Fibroblast of lung (primary cell): Measurements from ENCODE around the gene CYP2C18. TPM values are rescaled to one million over a fixed set of nuclear protein-coding genes. Genes with fewer than 3 reads are reported as not detected.

Source experiments
- DNase-seq, 2 donors: peaks; one replicate each; pipeline versions ENCODE4 v3.0.0 to v3.0.0-alpha.2; 2010; ENCODE audit warnings: low read depth in 2 of 2
- H2AFZ ChIP-seq: 2 replicates; pipeline ENCODE4 v1.5.1; 2012; ENCODE audit warnings: low read length, control low read depth, inconsistent platforms
- H3K27ac ChIP-seq: 2 replicates; pipeline ENCODE4 v1.5.1; 2011; ENCODE audit warnings: low read length, control low read depth; ENCODE audit not compliant: insufficient read depth
- H3K27me3 ChIP-seq: 2 replicates; pipeline ENCODE4 v1.5.1; 2011; ENCODE audit warnings: mild to moderate bottlenecking, low read length; ENCODE audit not compliant: control insufficient read depth, insufficient read depth
- H3K36me3 ChIP-seq: 2 replicates; pipeline ENCODE4 v1.5.1; 2011; ENCODE audit warnings: low read length; ENCODE audit not compliant: control insufficient read depth, insufficient read depth
- H3K4me1 ChIP-seq: 2 replicates; pipeline ENCODE4 v1.5.1; 2011; ENCODE audit warnings: low read length; ENCODE audit not compliant: control insufficient read depth, insufficient read depth; ENCODE audit errors: extremely low read depth
- H3K4me2 ChIP-seq: 2 replicates; pipeline ENCODE4 v1.5.1; 2011; ENCODE audit warnings: low read length, control low read depth; ENCODE audit not compliant: insufficient read depth; ENCODE audit errors: extremely low read depth
- H3K4me3 ChIP-seq, 4 experiments: fragments of 200-600 bp in 1 of 4; sonication (generic) in 1 of 4; replicated peaks in 1 of 4; 2 replicates each; pipeline ENCODE4 v1.5.1; 2011 to 2016; ENCODE audit warnings: low read length in 4 of 4, low read depth in 3 of 4, mild to moderate bottlenecking in 3 of 4, control low read depth in 2 of 4, inconsistent platforms in 1 of 4, mixed read lengths in 1 of 4; ENCODE audit not compliant: insufficient read depth in 1 of 4; ENCODE audit errors: control extremely low read depth in 1 of 4
- H3K79me2 ChIP-seq: 2 replicates; pipeline ENCODE4 v1.5.1; 2012; ENCODE audit warnings: mild to moderate bottlenecking, low read length, inconsistent platforms; ENCODE audit not compliant: control insufficient read depth, insufficient read depth
- H3K9ac ChIP-seq: 2 replicates; pipeline ENCODE4 v1.5.1; 2011; ENCODE audit warnings: mild to moderate bottlenecking, low read length, control low read depth; ENCODE audit not compliant: insufficient read depth
- H3K9me3 ChIP-seq: 2 replicates; pipeline ENCODE4 v1.5.1; 2012; ENCODE audit warnings: low read depth, low read length; ENCODE audit not compliant: control insufficient read depth, insufficient read depth
- H4K20me1 ChIP-seq: 2 replicates; pipeline ENCODE4 v1.5.1; 2011; ENCODE audit warnings: low read length; ENCODE audit not compliant: control insufficient read depth, insufficient read depth; ENCODE audit errors: extremely low read depth
- CTCF ChIP-seq, 2 donors: IDR thresholded peaks in 1 of 2; conservative IDR thresholded peaks in 1 of 2; 1 replicate in 1 of 2; 2 replicates in 1 of 2; pipeline ENCODE4 v1.5.1; 2011 to 2012; ENCODE audit warnings: low read length in 2 of 2, control low read depth in 1 of 2, inconsistent platforms in 1 of 2, low read depth in 1 of 2, mild to moderate bottlenecking in 1 of 2
- EZH2 ChIP-seq: IDR thresholded peaks from 2 replicates; pipeline ENCODE4 v1.5.1; 2012; ENCODE audit warnings: low read length, control low read depth, mild to moderate bottlenecking; ENCODE audit errors: missing control alignments
- polyA plus RNA-seq, 2 donors: library from polyadenylated mRNA; depleted of rRNA in 1 of 2; stranded (reverse) in 1 of 2; unstranded in 1 of 2; fragments of >200 nt; gene quantifications; 2 replicates each; pipeline ENCODE4 v1.2.1, GENCODE V29; 2011 to 2012; ENCODE audit warnings: missing spikeins in 1 of 2
- total RNA-seq: library from RNA; depleted of rRNA; stranded (reverse); fragments of >200 nt; gene quantifications from 2 replicates; pipeline ENCODE4 v1.2.1, GENCODE V29; 2014

CYP2C18 gene
- total and polyA plus RNA-seq, 2 donors (not counting 1 experiment from before 2014, with no cell fraction given) = 0.02 TPM; not detected in 1

- DNase-seq = no peak
- Histone ChIP-seq H2AFZ (no peak overlapping the region), H3K9me3 (no peaks in the 10 kb centered on the region), H3K79me2 (no peaks in the 10 kb centered on the region), H3K9ac (no peak overlapping the region), H3K27me3 (no peaks in the 10 kb centered on the region), H3K4me3 (no peak overlapping the region), H3K4me2 (no peak overlapping the region), H3K4me1 (no peaks in the 10 kb centered on the region), H4K20me1 (no peaks in the 10 kb centered on the region), H3K36me3 (no peaks in the 10 kb centered on the region), H3K27ac (no peak overlapping the region)
- TF ChIP-seq CTCF (conservative IDR thresholded peaks at IDR 0.05 in 1 of 2, IDR thresholded peaks at IDR 0.05 in 1 of 2; ENCODE audit: low read depth in 1 of 2, low read length in 2 of 2) (no peak), EZH2 (no peak)
Observed at GRCh38 chr10:94747137-94747536, 63.6 kb downstream of the CYP2C18 start.

GRCh38 chr10:94747838-94748237 is 64.3 kb downstream of the CYP2C18 start:
- Histone ChIP-seq H3K9ac (no peak overlapping the region), H3K27me3 (no peaks in the 10 kb centered on the region), H3K4me2 (no peak overlapping the region), H3K79me2 (no peaks in the 10 kb centered on the region), H3K4me3 (no peak overlapping the region), H3K36me3 (no peaks in the 10 kb centered on the region), H3K9me3 (no peaks in the 10 kb centered on the region), H4K20me1 (no peaks in the 10 kb centered on the region), H2AFZ (no peak overlapping the region), H3K27ac (no peak overlapping the region), H3K4me1 (no peaks in the 10 kb centered on the region)
- no peak for DNase-seq
- no peak for TF ChIP-seq EZH2
- no peak for TF ChIP-seq CTCF (conservative IDR thresholded peaks at IDR 0.05 in 1 of 2, IDR thresholded peaks at IDR 0.05 in 1 of 2; ENCODE audit: low read depth in 1 of 2, low read length in 2 of 2)

- Histone ChIP-seq H3K27me3 (no peaks in the 10 kb centered on the region), H3K4me3 (no peak overlapping the region), H4K20me1 (no peaks in the 10 kb centered on the region), H3K36me3 (no peaks in the 10 kb centered on the region), H3K27ac (no peak overlapping the region), H3K9ac (no peak overlapping the region), H3K4me1 (no peaks in the 10 kb centered on the region), H2AFZ (no peak overlapping the region), H3K4me2 (no peak overlapping the region), H3K79me2 (no peaks in the 10 kb centered on the region), H3K9me3 (no peaks in the 10 kb centered on the region)
- TF ChIP-seq EZH2 (no peak), CTCF (conservative IDR thresholded peaks at IDR 0.05 in 1 of 2, IDR thresholded peaks at IDR 0.05 in 1 of 2; ENCODE audit: low read depth in 1 of 2, low read length in 2 of 2) (no peak)
- DNase-seq = no peak
Observed at GRCh38 chr10:94757916-94758315, 74.4 kb downstream of the CYP2C18 start.
